KOPT-K1 (cell line): Measurements from ENCODE around the gene KPNA1.

ENCODE experiments used
- H3K27ac ChIP-seq: fragments of 200-600 bp; sonication (generic); 2 replicates; pipeline ENCODE4 v1.5.1; 2016; ENCODE audit warnings: antibody characterized with exemption, mild to moderate bottlenecking, low read depth, low read length; ENCODE audit not compliant: poor library complexity, severe bottlenecking
- H3K36me3 ChIP-seq: fragments of 200-600 bp; sonication (generic); 2 replicates; pipeline ENCODE4 v1.5.1; 2017; ENCODE audit warnings: antibody characterized with exemption, mild to moderate bottlenecking, low read length, moderate library complexity; ENCODE audit not compliant: insufficient read depth
- H3K9me3 ChIP-seq: fragments of 200-600 bp; sonication (generic); 2 replicates; pipeline ENCODE4 v1.5.1; 2017; ENCODE audit warnings: antibody characterized with exemption, low read length, mild to moderate bottlenecking; ENCODE audit not compliant: insufficient read depth, poor library complexity, severe bottlenecking

KPNA1 gene

DNA sequence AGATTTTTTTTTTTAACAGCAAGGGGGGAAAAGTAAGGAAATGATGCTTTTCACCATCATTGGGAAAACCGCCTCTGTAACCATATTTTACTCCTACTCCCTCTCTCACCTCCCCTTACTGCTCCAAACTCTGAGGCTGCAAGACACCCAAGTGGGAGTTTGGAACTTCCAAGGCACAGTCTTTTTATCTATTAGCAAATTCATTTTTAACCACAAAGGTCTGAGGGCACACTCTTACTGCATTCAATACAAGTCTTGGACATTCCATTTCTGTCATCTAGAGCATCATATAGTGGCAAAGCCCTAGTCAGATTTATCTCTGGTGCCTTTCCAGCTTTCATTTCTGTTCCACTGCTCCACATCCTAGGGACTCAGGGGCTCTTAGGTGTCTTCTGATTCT is 117.5 kb downstream of the KPNA1 start:
- H3K36me3 ChIP-seq: peaks cover 15% of the 10 kb centered on the region
- no peaks in the 10 kb centered on the region for H3K9me3 ChIP-seq
- H3K27ac ChIP-seq: no peak overlapping the region

GRCh38 chr3:122396511-122396910 is 118.2 kb downstream of the KPNA1 start:
- Histone ChIP-seq H3K9me3 (no peaks in the 10 kb centered on the region), H3K36me3 (peaks cover 22% of the 10 kb centered on the region), H3K27ac (no peak overlapping the region)

- Histone ChIP-seq H3K27ac (no peak overlapping the region), H3K36me3 (peaks cover 23% of the 10 kb centered on the region), H3K9me3 (no peaks in the 10 kb centered on the region)
Measured at GRCh38 chr3:122395582-122395981, 119.2 kb downstream of the KPNA1 start.

DNA sequence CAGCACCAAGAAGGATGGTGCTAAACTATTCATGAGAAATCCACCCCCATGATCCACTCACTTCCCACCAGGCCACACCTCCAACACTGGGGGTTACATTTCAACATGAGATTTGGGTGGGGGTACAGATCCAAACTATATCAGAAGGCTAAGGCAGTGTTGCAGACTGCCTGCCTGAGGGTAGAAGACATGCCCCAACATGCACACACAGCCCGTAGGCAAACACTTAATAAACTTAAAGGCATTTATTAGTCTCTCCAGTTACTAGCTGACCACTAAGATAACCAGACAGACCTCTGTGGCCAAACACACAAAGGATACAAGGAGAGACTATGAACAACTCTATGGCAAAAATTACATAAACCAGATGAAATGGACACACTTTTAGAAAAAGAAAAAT is 120.6 kb downstream of the KPNA1 start:
- H3K9me3 ChIP-seq: no peaks in the 10 kb centered on the region
- peaks cover 29% of the 10 kb centered on the region for H3K36me3 ChIP-seq
- H3K27ac ChIP-seq: no peak overlapping the region

- Histone ChIP-seq H3K27ac (no peak overlapping the region), H3K9me3 (no peaks in the 10 kb centered on the region), H3K36me3 (peaks cover 29% of the 10 kb centered on the region)
Measured at GRCh38 chr3:122392868-122393844, 121.6 kb downstream of the KPNA1 start.

GRCh38 chr3:122391681-122392446 is 122.9 kb downstream of the KPNA1 start:
- Histone ChIP-seq H3K36me3 (peaks cover 42% of the 10 kb centered on the region), H3K9me3 (no peaks in the 10 kb centered on the region), H3K27ac (no peak overlapping the region)

- no peak overlapping the region for H3K27ac ChIP-seq
- peaks cover 53% of the 10 kb centered on the region for H3K36me3 ChIP-seq
- no peaks in the 10 kb centered on the region for H3K9me3 ChIP-seq
Measured at GRCh38 chr3:122390665-122391064, 124.1 kb downstream of the KPNA1 start.

DNA sequence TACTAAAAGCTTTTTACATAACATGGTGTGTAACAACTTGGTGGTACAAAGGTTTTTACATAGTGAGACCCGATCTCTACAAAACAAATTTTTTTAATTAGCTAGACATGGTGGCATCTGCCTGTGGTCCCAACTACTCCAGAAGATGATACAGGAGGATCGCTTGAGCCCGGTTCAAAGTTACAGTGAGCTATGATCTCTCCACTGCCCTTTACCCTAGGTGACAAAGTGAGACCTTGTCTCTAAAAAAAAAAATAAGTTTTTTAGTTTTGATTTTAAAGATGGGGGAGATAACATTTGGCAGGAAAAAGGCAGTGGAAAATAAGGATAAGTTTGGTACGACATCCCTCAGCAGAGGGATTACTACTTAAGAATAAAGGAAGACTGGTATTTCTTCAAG is 124.8 kb downstream of the KPNA1 start:
- Histone ChIP-seq H3K36me3 (peaks cover 54% of the 10 kb centered on the region), H3K27ac (no peak overlapping the region), H3K9me3 (no peaks in the 10 kb centered on the region)

DNA sequence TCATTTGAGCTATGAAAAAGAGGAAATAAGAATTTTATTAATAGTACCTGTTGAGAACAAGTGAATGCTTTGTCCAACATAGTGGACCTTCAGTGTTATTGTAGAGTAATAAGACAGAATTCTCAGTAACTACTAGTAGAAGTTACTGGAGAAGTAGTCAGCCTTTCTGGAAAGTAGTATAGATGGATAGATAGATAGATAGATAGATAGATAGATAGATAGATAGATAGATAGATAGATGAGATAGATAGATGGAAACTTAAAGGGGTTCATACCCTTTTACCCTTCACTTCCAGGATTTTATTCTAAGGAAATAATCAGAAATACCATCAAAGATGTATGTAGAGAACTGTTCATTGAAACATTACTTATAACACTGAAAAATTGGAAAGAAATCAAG is 125.5 kb downstream of the KPNA1 start:
- Histone ChIP-seq H3K27ac (no peak overlapping the region), H3K9me3 (no peaks in the 10 kb centered on the region), H3K36me3 (peaks cover 51% of the 10 kb centered on the region)

GRCh38 chr3:122387709-122388108 is 127.0 kb downstream of the KPNA1 start:
- Histone ChIP-seq H3K9me3 (no peaks in the 10 kb centered on the region), H3K27ac (no peak overlapping the region), H3K36me3 (peaks cover 39% of the 10 kb centered on the region)

DNA sequence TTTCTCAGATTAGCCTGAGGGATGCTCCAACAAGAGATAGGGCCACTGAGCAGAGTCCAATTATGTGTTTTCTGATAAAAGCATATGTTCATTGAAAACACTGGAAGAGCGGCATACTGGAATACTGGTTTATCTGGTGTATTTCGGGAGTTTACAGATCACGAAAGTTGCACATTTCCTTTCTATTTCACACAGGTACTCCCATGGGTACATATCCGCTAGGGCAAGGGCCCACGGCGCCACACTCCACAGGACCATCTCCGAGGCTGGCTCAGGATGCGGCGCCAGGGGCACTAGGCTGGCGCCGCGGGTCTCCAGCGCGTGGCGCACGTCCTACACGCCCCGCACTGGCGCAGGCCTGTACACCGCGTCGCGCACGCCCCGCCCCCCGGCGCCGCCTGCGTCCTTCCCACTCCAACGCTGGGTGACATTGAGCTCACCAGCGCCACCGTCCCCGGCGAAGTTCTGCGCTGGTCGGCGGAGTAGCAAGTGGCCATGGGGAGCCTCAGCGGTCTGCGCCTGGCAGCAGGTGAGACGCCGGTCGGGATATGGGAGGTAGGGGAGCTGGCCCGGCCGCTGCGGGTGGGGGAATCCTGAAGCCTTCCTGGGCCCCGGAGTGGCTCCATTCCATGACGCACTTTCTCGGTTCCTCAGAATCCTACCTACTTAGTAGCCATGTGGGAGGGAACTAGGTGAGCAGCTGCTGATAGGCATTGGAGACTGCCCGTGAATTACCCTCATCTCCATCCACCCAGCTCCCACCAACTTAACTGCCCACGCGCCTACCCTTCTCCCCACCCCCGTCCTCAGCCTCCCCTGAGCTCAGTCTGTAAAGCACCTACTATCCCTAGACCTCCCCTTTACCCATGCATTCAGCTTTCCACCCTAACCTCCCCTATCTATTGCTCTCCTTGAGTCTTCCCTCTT is 130.7 kb downstream of the KPNA1 start, which contains the start of gene FAM162A:
Gene FAM162A, plus strand, starts transcription at position 412 of the 927 bp plus-strand sequence. Its CDS starts 84 bp downstream, at position 496.
- Histone ChIP-seq H3K36me3 (peaks cover 31% of the 10 kb centered on the region), H3K9me3 (no peaks in the 10 kb centered on the region), H3K27ac (peak within 1 kb of the TSS; percentile 70)

DNA sequence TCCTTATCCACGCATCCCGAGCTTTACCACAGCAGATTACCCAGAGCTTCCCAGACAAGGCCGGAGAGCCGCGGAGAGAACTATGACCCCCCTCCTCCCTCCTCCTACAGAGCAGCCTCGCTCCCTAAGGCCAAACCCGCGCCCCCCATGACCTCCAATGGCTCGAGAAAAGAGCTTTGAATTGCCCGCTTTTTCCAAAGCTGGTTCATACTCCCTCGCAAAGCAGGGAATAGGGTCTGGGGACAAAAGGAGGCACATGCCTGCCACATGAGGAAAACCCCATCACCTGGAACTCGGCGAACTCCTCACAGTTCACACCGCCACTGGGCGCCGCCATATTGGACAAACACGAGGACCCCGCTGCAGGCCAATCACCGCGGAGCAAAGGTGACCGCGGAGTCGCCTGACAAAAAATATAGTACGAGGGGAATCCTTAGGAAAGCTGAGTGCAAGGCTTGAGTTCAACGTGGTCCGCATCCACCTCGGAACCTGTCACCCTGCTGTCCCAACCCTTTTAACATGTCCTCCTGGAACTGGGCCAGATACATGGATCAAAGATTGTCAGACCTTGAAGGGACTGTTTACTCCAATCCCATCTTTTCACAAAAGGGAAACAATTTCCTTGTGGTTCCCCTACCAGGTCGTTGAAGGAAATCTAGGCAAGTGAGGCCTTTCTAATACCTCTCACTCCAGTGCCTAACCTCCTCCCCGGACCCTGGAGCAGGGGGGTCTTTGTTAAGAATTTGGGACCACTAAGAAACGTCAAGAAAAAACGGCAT is 131.7 kb downstream of the KPNA1 start, which contains the start of gene MIX23:
Gene MIX23, minus strand, starts transcription at position 344 of the 779 bp plus-strand sequence. Its CDS starts 7 bp downstream, at position 337.
- Histone ChIP-seq H3K36me3 (peaks cover 40% of the 10 kb centered on the region), H3K9me3 (no peaks in the 10 kb centered on the region), H3K27ac (peak within 1 kb of the TSS; percentile 70)

DNA sequence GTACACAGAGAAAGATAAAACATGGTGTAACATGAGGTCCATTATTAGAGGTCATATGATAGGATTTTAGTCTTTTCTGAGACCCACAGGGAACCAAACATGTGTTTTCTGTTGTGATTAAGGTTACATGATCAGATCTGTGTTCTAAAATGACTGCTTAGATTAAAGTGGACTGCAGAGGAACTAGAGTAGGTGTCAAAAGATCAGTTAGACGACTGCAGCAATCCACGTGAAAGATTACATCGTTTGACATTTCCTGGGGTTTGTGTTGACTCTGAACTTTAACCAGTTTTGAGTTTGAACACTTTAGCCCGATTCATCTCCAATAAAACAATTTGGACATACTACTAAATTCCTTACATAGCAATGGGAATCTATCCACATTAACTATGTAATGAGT is 136.8 kb downstream of the KPNA1 start:
- Histone ChIP-seq H3K27ac (no peak overlapping the region), H3K9me3 (no peaks in the 10 kb centered on the region), H3K36me3 (peaks cover 32% of the 10 kb centered on the region)

GRCh38 chr3:122374034-122374433 is 140.7 kb downstream of the KPNA1 start:
- Histone ChIP-seq H3K27ac (no peak overlapping the region), H3K9me3 (no peaks in the 10 kb centered on the region), H3K36me3 (peaks cover 60% of the 10 kb centered on the region)
